Muscle of leg (tissue), 11 donors: ENCODE measurements around the gene ANKRD60. TPM values are rescaled to one million over a fixed set of nuclear protein-coding genes. Genes with fewer than 3 reads are reported as not detected.

Experiments
- DNase-seq: peaks from one replicate; pipeline ENCODE4 v3.0.0; 2013
- H3K27ac ChIP-seq: one replicate; pipeline ENCODE4 v1.5.1; 2013; ENCODE audit warnings: mild to moderate bottlenecking, low read length, control low read depth
- H3K27me3 ChIP-seq: one replicate; pipeline ENCODE4 v1.6.1; 2013; ENCODE audit warnings: low read length; ENCODE audit not compliant: control insufficient read depth, insufficient read depth
- H3K36me3 ChIP-seq: one replicate; pipeline ENCODE4 v1.6.1; 2013; ENCODE audit warnings: low read length; ENCODE audit not compliant: control insufficient read depth, insufficient read depth
- H3K4me1 ChIP-seq: one replicate; pipeline ENCODE4 v1.6.1; 2013; ENCODE audit warnings: low read length; ENCODE audit not compliant: control insufficient read depth, insufficient read depth
- H3K4me3 ChIP-seq: one replicate; pipeline ENCODE4 v1.5.1; 2013; ENCODE audit warnings: low read length, control low read depth
- H3K9me3 ChIP-seq: replicated peaks from 2 replicates; pipeline ENCODE4 v1.6.1; 2013; ENCODE audit warnings: low read depth, low read length; ENCODE audit not compliant: control insufficient read depth
- WGBS: methylation state at CpG from one replicate; pipeline ENCODE4 v1.1.5; 2013; ENCODE audit warnings: missing lambda C conversion rate; ENCODE audit not compliant: insufficient coverage; 5-methylcytosine and 5-hydroxymethylcytosine counted together
- polyA plus RNA-seq, 8 donors: library from polyadenylated mRNA; unstranded; fragments of 120-200 nt; gene quantifications; one replicate each; pipeline versions ENCODE4 v1.2.1 to v1.2.3, GENCODE V29; 2013; ENCODE audit warnings: inconsistent platforms in 1 of 8, low replicate concordance in 1 of 8; ENCODE audit not compliant: insufficient read length in 8 of 8, insufficient read depth in 1 of 8
- total RNA-seq: library from RNA; stranded (reverse); fragments of 120-200 nt; gene quantifications from one replicate; pipeline ENCODE4 v1.2.4, GENCODE V29; 2013

The ANKRD60 gene
- total and polyA plus RNA-seq, 9 donors = not detected

- H3K9me3 ChIP-seq = no peaks in the 10 kb centered on the region
- H3K4me3 ChIP-seq = no peak overlapping the region
- H3K4me1 ChIP-seq = no peaks in the 10 kb centered on the region
- DNase-seq = no peak
- H3K36me3 ChIP-seq = peaks cover 41% of the 10 kb centered on the region
- 79% methylated on average over 2 of the region's 10 CpGs for WGBS
- H3K27ac ChIP-seq = no peak overlapping the region
- H3K27me3 ChIP-seq = no peaks in the 10 kb centered on the region
Observed at GRCh38 chr20:58245181-58245891, 16.9 kb upstream of the ANKRD60 start.

- H3K4me3 ChIP-seq = no peak overlapping the region
- no peak overlapping the region for H3K27ac ChIP-seq
- DNase-seq = no peak
- WGBS = 80% methylated on average over 4 of the region's 7 CpGs
- H3K4me1 ChIP-seq = no peaks in the 10 kb centered on the region
- H3K9me3 ChIP-seq = no peaks in the 10 kb centered on the region
- H3K36me3 ChIP-seq = peaks cover 34% of the 10 kb centered on the region
- H3K27me3 ChIP-seq = no peaks in the 10 kb centered on the region
Observed at GRCh38 chr20:58244517-58245030, 16.1 kb upstream of the ANKRD60 start.

GRCh38 chr20:58243653-58244410, 15.4 kb upstream of the ANKRD60 start:
- Histone ChIP-seq H3K36me3 (peaks cover 36% of the 10 kb centered on the region), H3K27ac (no peak overlapping the region), H3K9me3 (no peaks in the 10 kb centered on the region), H3K27me3 (no peaks in the 10 kb centered on the region), H3K4me3 (no peak overlapping the region), H3K4me1 (no peaks in the 10 kb centered on the region)
- WGBS = 81% methylated on average over 4 of the region's 9 CpGs
- no peak for DNase-seq

GRCh38 chr20:58242824-58243223, 14.4 kb upstream of the ANKRD60 start:
- no peak for DNase-seq
- WGBS = no CpG with 5 or more reads among the region's 5 CpGs
- H3K27me3 ChIP-seq = no peaks in the 10 kb centered on the region
- H3K4me3 ChIP-seq = no peak overlapping the region
- H3K4me1 ChIP-seq = no peaks in the 10 kb centered on the region
- H3K9me3 ChIP-seq = no peaks in the 10 kb centered on the region
- no peak overlapping the region for H3K27ac ChIP-seq
- peaks cover 36% of the 10 kb centered on the region for H3K36me3 ChIP-seq

GRCh38 chr20:58241766-58242465, 13.5 kb upstream of the ANKRD60 start:
- Histone ChIP-seq H3K27me3 (no peaks in the 10 kb centered on the region), H3K4me3 (no peak overlapping the region), H3K4me1 (no peaks in the 10 kb centered on the region), H3K27ac (no peak overlapping the region), H3K9me3 (no peaks in the 10 kb centered on the region), H3K36me3 (peaks cover 32% of the 10 kb centered on the region)
- WGBS = 66% methylated on average over 5 of the region's 6 CpGs
- DNase-seq = no peak

GRCh38 chr20:58240471-58240870, 12.0 kb upstream of the ANKRD60 start:
- Histone ChIP-seq H3K27ac (no peak overlapping the region), H3K36me3 (peaks cover 19% of the 10 kb centered on the region), H3K4me3 (no peak overlapping the region), H3K27me3 (no peaks in the 10 kb centered on the region), H3K9me3 (no peaks in the 10 kb centered on the region), H3K4me1 (no peaks in the 10 kb centered on the region)
- DNase-seq = peak; percentile 61
- no CpG with 5 or more reads among the region's 4 CpGs for WGBS

- Histone ChIP-seq H3K4me3 (no peak overlapping the region), H3K9me3 (no peaks in the 10 kb centered on the region), H3K36me3 (peaks cover 10% of the 10 kb centered on the region), H3K27me3 (no peaks in the 10 kb centered on the region), H3K4me1 (no peaks in the 10 kb centered on the region), H3K27ac (no peak overlapping the region)
- no peak for DNase-seq
- WGBS = 73% methylated on average over 5 of the region's 7 CpGs
Observed at GRCh38 chr20:58239216-58239615, 10.8 kb upstream of the ANKRD60 start.

- no CpG with 5 or more reads among the region's 8 CpGs for WGBS
- H3K4me3 ChIP-seq = no peak overlapping the region
- no peak for DNase-seq
- H3K27me3 ChIP-seq = no peaks in the 10 kb centered on the region
- no peaks in the 10 kb centered on the region for H3K9me3 ChIP-seq
- H3K27ac ChIP-seq = no peak overlapping the region
- no peaks in the 10 kb centered on the region for H3K4me1 ChIP-seq
- H3K36me3 ChIP-seq = peaks cover 10% of the 10 kb centered on the region
Observed at GRCh38 chr20:58238490-58238889, 10.0 kb upstream of the ANKRD60 start.

- Histone ChIP-seq H3K4me3 (no peak overlapping the region), H3K27ac (no peak overlapping the region), H3K4me1 (no peaks in the 10 kb centered on the region), H3K36me3 (peaks cover 7% of the 10 kb centered on the region), H3K9me3 (no peaks in the 10 kb centered on the region), H3K27me3 (no peaks in the 10 kb centered on the region)
- peak; percentile 47 for DNase-seq
- WGBS = no CpG with 5 or more reads among the region's 7 CpGs
Observed at GRCh38 chr20:58237318-58238132, 9.1 kb upstream of the ANKRD60 start.
